GM12878 (cell line): ENCODE results near the gene DNAAF5. TPM values are rescaled to one million over a fixed set of nuclear protein-coding genes. Genes with fewer than 3 reads are reported as not detected.

Source experiments
- ATAC-seq: fragments of 200-7000 bp; cut with Tn5 transposase; 3 replicates; pipeline ENCODE4 v1.9.1; 2020; ENCODE audit warnings: mild to moderate bottlenecking, moderate library complexity
- BruUV-seq: library from RNA; stranded (reverse); fragments of 400-500 nt; replicated peaks from 2 replicates; lab custom pipeline; 2021; lab: Mats Ljungman, UMichigan
- CTCF ChIA-PET: fragments of 300-600 bp; sonication (Branson Sonifier 250); formaldehyde crosslinking; extraction: SDS; loops from one replicate; lab custom pipeline; 2021; ENCODE audit warnings: inconsistent platforms; lab: Yijun Ruan, JAX
- POLR2A ChIA-PET: fragments of 350-600 bp; formaldehyde crosslinking; extraction: SDS; loops from one replicate; lab custom pipeline; 2021; ENCODE audit warnings: inconsistent platforms; lab: Charles Lee
- RAD21 ChIA-PET: fragments of 300-600 bp; sonication (Branson Sonifier 250); formaldehyde crosslinking; loops from one replicate; lab custom pipeline; 2023; ENCODE audit warnings: antibody characterized with exemption; ENCODE audit not compliant: unreplicated experiment; lab: Charles Lee
- SMC1A ChIA-PET: fragments of 300-600 bp; sonication (Branson Sonifier 250); formaldehyde crosslinking; loops from one replicate; lab custom pipeline; 2023; ENCODE audit not compliant: unreplicated experiment, uncharacterized antibody; lab: Charles Lee
- DNase-seq: peaks from one replicate; pipeline ENCODE4 v3.0.0-alpha.2; 2011; ENCODE audit warnings: low read depth, low spot score
- FAIRE-seq: peaks from 3 replicates; lab custom pipeline; 2011; peaks lifted over from hg19 to GRCh38; lab: Jason Lieb, UNC
- H2AFZ ChIP-seq: 2 replicates; pipeline ENCODE4 v1.6.0; 2011; ENCODE audit warnings: low read depth, low read length, control low read depth; ENCODE audit not compliant: control insufficient read depth
- H3K27ac ChIP-seq: 2 replicates; pipeline ENCODE4 v1.5.1; 2011; ENCODE audit warnings: control low read depth; ENCODE audit not compliant: control insufficient read depth, insufficient read depth
- H3K27me3 ChIP-seq, 2 experiments: replicated peaks in 1 of 2; 2 replicates each; pipeline versions ENCODE4 v1.6.0 to v1.6.1; 2011; ENCODE audit warnings: low read length in 1 of 2; ENCODE audit not compliant: control insufficient read depth in 2 of 2, insufficient read depth in 2 of 2
- H3K36me3 ChIP-seq, 2 experiments: 2 replicates each; pipeline ENCODE4 v1.5.1; 2011; ENCODE audit warnings: low read length in 1 of 2; ENCODE audit not compliant: control insufficient read depth in 2 of 2, insufficient read depth in 2 of 2
- H3K4me1 ChIP-seq: 2 replicates; pipeline ENCODE4 v1.6.1; 2011; ENCODE audit warnings: mild to moderate bottlenecking, low read length, moderate library complexity, mixed read lengths; ENCODE audit not compliant: control insufficient read depth, insufficient read depth
- H3K4me2 ChIP-seq: 2 replicates; pipeline ENCODE4 v1.6.0; 2011; ENCODE audit warnings: control low read depth; ENCODE audit not compliant: control insufficient read depth, insufficient read depth
- H3K4me3 ChIP-seq: fragments of 200-600 bp; sonication (generic); 2 replicates; pipeline ENCODE4 v1.5.1; 2016
- H3K79me2 ChIP-seq: 2 replicates; pipeline ENCODE4 v1.6.0; 2011; ENCODE audit warnings: low read length; ENCODE audit not compliant: control insufficient read depth, insufficient read depth
- H3K9ac ChIP-seq: 2 replicates; pipeline ENCODE4 v1.8.0; 2011; ENCODE audit warnings: low read length, control low read depth, mixed read lengths; ENCODE audit not compliant: control insufficient read depth, insufficient read depth
- H3K9me3 ChIP-seq: replicated peaks from 3 replicates; pipeline ENCODE4 v1.5.1; 2011; ENCODE audit warnings: mild to moderate bottlenecking, low read length; ENCODE audit not compliant: control insufficient read depth, insufficient read depth
- H4K20me1 ChIP-seq: 2 replicates; pipeline ENCODE4 v1.6.0; 2011; ENCODE audit not compliant: control insufficient read depth, insufficient read depth
- CHD4 ChIP-seq: fragments of 200-600 bp; sonication (generic); IDR thresholded peaks from 2 replicates; pipeline ENCODE4 v1.6.1; 2016; ENCODE audit warnings: mild to moderate bottlenecking
- EED ChIP-seq: sonication (generic); IDR thresholded peaks from 2 replicates; pipeline ENCODE4 v1.6.1; 2016; ENCODE audit warnings: antibody characterized with exemption, low read depth
- EGR1 ChIP-seq, 2 experiments: IDR thresholded peaks; 1 replicate in 1 of 2; 2 replicates in 1 of 2; pipeline ENCODE4 v1.6.1; 2011 to 2012; ENCODE audit warnings: low read depth in 2 of 2, low read length in 2 of 2, borderline replicate concordance in 1 of 2, mild to moderate bottlenecking in 1 of 2, moderate library complexity in 1 of 2
- IRF4 ChIP-seq: IDR thresholded peaks from 2 replicates; pipeline ENCODE4 v1.6.1; 2011; ENCODE audit warnings: low read depth, low read length
- KAT2A ChIP-seq: conservative IDR thresholded peaks from 2 replicates; pipeline ENCODE4 v1.6.1; 2011; ENCODE audit warnings: low read depth, low read length; ENCODE audit not compliant: control insufficient read depth
- KLF5 ChIP-seq: fragments of 450-650 bp; IDR thresholded peaks from 2 replicates; pipeline ENCODE4 v1.6.1; 2014; ENCODE audit warnings: mild to moderate bottlenecking; ENCODE audit not compliant: partially characterized antibody
- MTA2 ChIP-seq: fragments of 450-650 bp; IDR thresholded peaks from 2 replicates; pipeline ENCODE4 v1.6.1; 2016; ENCODE audit warnings: low read depth, mild to moderate bottlenecking, moderate library complexity
- NFXL1 ChIP-seq: fragments of 450-650 bp; IDR thresholded peaks from 2 replicates; pipeline ENCODE4 v1.6.1; 2017; ENCODE audit warnings: antibody characterized with exemption, mild to moderate bottlenecking, borderline replicate concordance
- NR2F1 ChIP-seq: fragments of 450-650 bp; conservative IDR thresholded peaks from 2 replicates; pipeline ENCODE4 v1.6.1; 2017; ENCODE audit warnings: mild to moderate bottlenecking
- PAX5 ChIP-seq: IDR thresholded peaks from 2 replicates; pipeline ENCODE4 v1.6.1; 2011; ENCODE audit warnings: low read depth, low read length, borderline replicate concordance
- RBBP5 ChIP-seq: fragments of 200-600 bp; sonication (generic); conservative IDR thresholded peaks from 2 replicates; pipeline ENCODE4 v1.6.1; 2016
- SIN3A ChIP-seq: IDR thresholded peaks from 2 replicates; pipeline ENCODE4 v1.6.1; 2012; ENCODE audit warnings: low read depth, low read length, improper control_type of control experiment
- SMC3 ChIP-seq: IDR thresholded peaks from 2 replicates; pipeline ENCODE4 v1.6.1; 2011; ENCODE audit warnings: low read length, improper control_type of control experiment, borderline replicate concordance
- YBX1 ChIP-seq: fragments of 450-650 bp; IDR thresholded peaks from 2 replicates; pipeline ENCODE4 v1.6.1; 2016; ENCODE audit warnings: antibody characterized with exemption
- ZNF24 ChIP-seq: fragments of 450-650 bp; IDR thresholded peaks from 2 replicates; pipeline ENCODE4 v1.6.1; 2017; ENCODE audit warnings: antibody characterized with exemption, mild to moderate bottlenecking
- ZNF274 ChIP-seq: IDR thresholded peaks from one replicate; pipeline ENCODE4 v1.8.0; 2011; ENCODE audit not compliant: insufficient read length, insufficient read depth
- WGBS: methylation state at CpG from one replicate; pipeline ENCODE4 v1.1.6; 2016; ENCODE audit warnings: low lambda C conversion rate; ENCODE audit not compliant: insufficient replicate concordance, insufficient coverage; ENCODE audit errors: missing lambda C conversion rate; 5-methylcytosine and 5-hydroxymethylcytosine counted together
- in situ Hi-C: fragments of 300-500 bp; cut with MboI; formaldehyde crosslinking; loops from 9 replicates; pipeline ENCODE4 v1.14.3; 2018; ENCODE audit warnings: mixed read lengths
- intact Hi-C: fragments of 100-400 bp; cut with micrococcal nuclease; formaldehyde crosslinking; loops from one replicate; pipeline ENCODE4 v1.14.2; 2022; ENCODE audit not compliant: unreplicated experiment
- polyA plus RNA-seq, 11 experiments: library from polyadenylated mRNA; depleted of rRNA in 4 of 11; unstranded in 6 of 11; stranded (reverse) in 5 of 11; fragments of >200 nt; fragmentation: Nextera tagmentation in 4 of 11; fragmentation: Illumina TruSeq in 1 of 11; extraction: Ambion mirVana in 4 of 11; extraction: Trizol in 1 of 11; gene quantifications; 1 replicate in 1 of 11; 2 replicates in 10 of 11; pipeline versions ENCODE4 v1.2.1 to v1.2.3, GENCODE V29; 2011 to 2016; ENCODE audit warnings: inconsistent platforms in 2 of 11, missing spikeins in 2 of 11, low read depth in 1 of 11
- total RNA-seq, 4 experiments: library from RNA; depleted of rRNA in 3 of 4; stranded (reverse); fragments of >200 nt in 3 of 4; fragmentation: Illumina TruSeq in 1 of 4; extraction: Trizol in 1 of 4; gene quantifications; 2 replicates each; pipeline versions ENCODE4 v1.2.1 to v1.2.3, GENCODE V29; 2013 to 2021
- TF ChIP-seq, protein P1 (sequence below): fragments of 450-650 bp; IDR thresholded peaks from 2 replicates; pipeline ENCODE4 v1.6.1; 2016; ENCODE audit warnings: mild to moderate bottlenecking
- TF ChIP-seq, protein P2 (sequence below): IDR thresholded peaks from 2 replicates; pipeline ENCODE4 v1.6.1; 2011; ENCODE audit warnings: borderline replicate concordance, low read depth, mild to moderate bottlenecking, moderate library complexity, low read length; ENCODE audit not compliant: insufficient read depth, poor library complexity, severe bottlenecking

The DNAAF5 gene
- total and polyA plus RNA-seq, 10 of the 15 experiments (the other 5 are each of a cell fraction or from before 2014, with no cell fraction given), result 1.8 to 38.3 (median 9.2) TPM

DNA sequence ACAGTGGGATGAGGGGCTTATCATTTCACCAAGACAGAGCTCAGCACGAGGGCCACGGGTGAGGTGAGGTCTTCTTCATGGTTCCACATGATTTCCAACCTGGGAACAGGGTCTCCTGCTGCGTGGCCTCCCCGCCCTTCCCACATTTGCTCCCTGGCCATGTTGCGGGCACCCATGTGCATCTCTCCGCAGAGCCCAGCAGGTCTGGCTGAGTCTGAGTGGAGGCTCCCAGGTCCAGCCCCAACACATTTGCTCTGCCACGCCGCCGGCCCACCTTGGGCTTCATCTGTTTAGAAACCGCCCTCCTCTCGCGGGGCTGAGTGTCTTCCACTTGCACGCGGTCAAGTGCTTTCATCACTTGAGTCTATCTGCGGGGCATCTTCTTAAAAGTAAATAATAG is 15.4 kb downstream of the DNAAF5 start:
- over 99% methylated on average over 15 of the region's 15 CpGs for WGBS
- no peak for DNase-seq
- TF ChIP-seq EED (no peak), CHD4 (no peak), KLF5 (no peak), IRF4 (no peak), ZNF24 (no peak), NFXL1 (no peak), MTA2 (no peak), NR2F1 (no peak), SMC3 (no peak), YBX1 (no peak), RBBP5 (no peak), KAT2A (no peak), PAX5 (no peak), ZNF274 (no peak), SIN3A (no peak), EGR1 (IDR thresholded peaks at IDR 0.05; ENCODE audit: borderline replicate concordance in 1 of 2, low read depth in 2 of 2, low read length in 2 of 2) (no peak)
- TF ChIP-seq, protein P1, sequence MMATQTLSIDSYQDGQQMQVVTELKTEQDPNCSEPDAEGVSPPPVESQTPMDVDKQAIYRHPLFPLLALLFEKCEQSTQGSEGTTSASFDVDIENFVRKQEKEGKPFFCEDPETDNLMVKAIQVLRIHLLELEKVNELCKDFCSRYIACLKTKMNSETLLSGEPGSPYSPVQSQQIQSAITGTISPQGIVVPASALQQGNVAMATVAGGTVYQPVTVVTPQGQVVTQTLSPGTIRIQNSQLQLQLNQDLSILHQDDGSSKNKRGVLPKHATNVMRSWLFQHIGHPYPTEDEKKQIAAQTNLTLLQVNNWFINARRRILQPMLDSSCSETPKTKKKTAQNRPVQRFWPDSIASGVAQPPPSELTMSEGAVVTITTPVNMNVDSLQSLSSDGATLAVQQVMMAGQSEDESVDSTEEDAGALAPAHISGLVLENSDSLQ, result no peak
- TF ChIP-seq, protein P2, sequence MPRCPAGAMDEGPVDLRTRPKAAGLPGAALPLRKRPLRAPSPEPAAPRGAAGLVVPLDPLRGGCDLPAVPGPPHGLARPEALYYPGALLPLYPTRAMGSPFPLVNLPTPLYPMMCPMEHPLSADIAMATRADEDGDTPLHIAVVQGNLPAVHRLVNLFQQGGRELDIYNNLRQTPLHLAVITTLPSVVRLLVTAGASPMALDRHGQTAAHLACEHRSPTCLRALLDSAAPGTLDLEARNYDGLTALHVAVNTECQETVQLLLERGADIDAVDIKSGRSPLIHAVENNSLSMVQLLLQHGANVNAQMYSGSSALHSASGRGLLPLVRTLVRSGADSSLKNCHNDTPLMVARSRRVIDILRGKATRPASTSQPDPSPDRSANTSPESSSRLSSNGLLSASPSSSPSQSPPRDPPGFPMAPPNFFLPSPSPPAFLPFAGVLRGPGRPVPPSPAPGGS, result no peak
- Histone ChIP-seq H3K27ac (no peak overlapping the region), H3K4me1 (no peaks in the 10 kb centered on the region), H3K36me3 (peaks cover 9 to 28% of the 10 kb centered on the region in 2 experiments; a peak in 3 of 4 replicates), H3K27me3 (no peaks in the 10 kb centered on the region), H3K9me3 (no peaks in the 10 kb centered on the region; the same call in 2 of the 3 replicates), H3K79me2 (no peaks in the 10 kb centered on the region; the same call in 1 of the 2 replicates), H3K4me3 (no peak overlapping the region), H3K9ac (no peak overlapping the region), H4K20me1 (no peaks in the 10 kb centered on the region), H3K4me2 (no peak overlapping the region), H2AFZ (no peak overlapping the region)
- RAD21 ChIA-PET, result no interaction called here
- intact Hi-C loops, result no loop called here
- FAIRE-seq, result no peak
- SMC1A ChIA-PET, result no interaction called here
- in situ Hi-C loops, result no loop called here
- no peak for ATAC-seq
- POLR2A ChIA-PET, result no interaction called here
- CTCF ChIA-PET, result interaction anchor here (0.9 kb wide), 1 partner anchor 9 kb away, joined by 3 read pairs; no protein-coding TSS in a partner anchor
- BruUV-seq, result no TSS peak
